Measurements from ENCODE around the gene NPC2.

The NPC2 gene

GRCh38 chr14:74519316-74520074 is 26.4 kb upstream of the NPC2 start:
- in situ Hi-C loops (cut with MboI; ENCODE audit: low sequenced_read_pairs), result no loop called here

GRCh38 chr14:74518221-74518620 is 25.1 kb upstream of the NPC2 start:
- in situ Hi-C loops (cut with MboI; ENCODE audit: low sequenced_read_pairs), result no loop called here

DNA sequence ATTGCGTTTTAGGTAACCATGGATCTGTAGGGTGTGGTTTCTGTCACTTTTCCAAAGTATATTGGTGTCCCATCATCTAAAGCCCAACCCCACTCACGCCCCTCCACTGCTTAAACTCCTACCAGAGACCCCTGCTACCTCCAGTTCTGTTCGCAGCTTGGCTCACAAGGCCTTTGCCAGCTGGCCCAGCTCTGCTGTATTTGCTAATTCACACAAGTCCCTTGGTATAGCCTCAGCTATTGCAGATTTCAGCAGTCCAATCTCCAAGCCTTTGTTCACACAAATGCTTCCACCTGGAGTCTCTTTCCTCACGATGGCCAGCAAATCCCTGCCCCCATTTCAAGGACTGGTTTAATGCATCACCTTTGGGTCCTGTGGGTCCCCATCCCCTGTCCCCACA is 24.6 kb upstream of the NPC2 start:
- in situ Hi-C loops (cut with MboI; ENCODE audit: low sequenced_read_pairs), result no loop called here

- in situ Hi-C loops (cut with MboI; ENCODE audit: low sequenced_read_pairs), result no loop called here
Measured at GRCh38 chr14:74516451-74517160, 23.5 kb upstream of the NPC2 start.

DNA sequence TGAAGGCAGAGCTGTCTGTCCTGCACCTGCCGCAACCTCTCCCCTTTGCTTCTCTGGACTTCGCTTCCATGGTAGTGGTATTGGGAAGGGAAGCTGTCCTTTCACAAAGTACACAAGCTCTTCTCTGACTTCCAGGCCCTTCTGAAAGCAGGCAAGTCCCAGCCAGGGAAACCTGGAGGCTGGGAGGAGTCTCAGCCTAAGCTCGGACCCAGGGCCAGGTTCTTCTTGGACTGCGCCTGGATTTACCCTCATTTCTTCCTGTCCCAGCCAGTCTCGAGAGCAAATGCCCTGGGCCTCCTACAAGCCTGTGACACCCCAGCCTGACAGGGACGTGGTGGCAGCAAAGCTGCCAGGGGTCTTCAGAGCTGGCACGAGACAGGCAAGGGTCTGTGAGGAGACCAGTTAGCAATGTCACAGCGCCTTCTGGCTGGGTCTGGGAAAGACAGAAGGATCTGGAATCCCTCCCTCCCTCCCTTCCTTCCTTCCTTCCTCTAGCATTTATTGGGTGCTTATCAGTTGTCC is 22.8 kb upstream of the NPC2 start:
- in situ Hi-C loops (cut with MboI; ENCODE audit: low sequenced_read_pairs), result no loop called here

- in situ Hi-C loops (cut with MboI; ENCODE audit: low sequenced_read_pairs), result no loop called here
Measured at GRCh38 chr14:74514471-74514941, 21.4 kb upstream of the NPC2 start.

DNA sequence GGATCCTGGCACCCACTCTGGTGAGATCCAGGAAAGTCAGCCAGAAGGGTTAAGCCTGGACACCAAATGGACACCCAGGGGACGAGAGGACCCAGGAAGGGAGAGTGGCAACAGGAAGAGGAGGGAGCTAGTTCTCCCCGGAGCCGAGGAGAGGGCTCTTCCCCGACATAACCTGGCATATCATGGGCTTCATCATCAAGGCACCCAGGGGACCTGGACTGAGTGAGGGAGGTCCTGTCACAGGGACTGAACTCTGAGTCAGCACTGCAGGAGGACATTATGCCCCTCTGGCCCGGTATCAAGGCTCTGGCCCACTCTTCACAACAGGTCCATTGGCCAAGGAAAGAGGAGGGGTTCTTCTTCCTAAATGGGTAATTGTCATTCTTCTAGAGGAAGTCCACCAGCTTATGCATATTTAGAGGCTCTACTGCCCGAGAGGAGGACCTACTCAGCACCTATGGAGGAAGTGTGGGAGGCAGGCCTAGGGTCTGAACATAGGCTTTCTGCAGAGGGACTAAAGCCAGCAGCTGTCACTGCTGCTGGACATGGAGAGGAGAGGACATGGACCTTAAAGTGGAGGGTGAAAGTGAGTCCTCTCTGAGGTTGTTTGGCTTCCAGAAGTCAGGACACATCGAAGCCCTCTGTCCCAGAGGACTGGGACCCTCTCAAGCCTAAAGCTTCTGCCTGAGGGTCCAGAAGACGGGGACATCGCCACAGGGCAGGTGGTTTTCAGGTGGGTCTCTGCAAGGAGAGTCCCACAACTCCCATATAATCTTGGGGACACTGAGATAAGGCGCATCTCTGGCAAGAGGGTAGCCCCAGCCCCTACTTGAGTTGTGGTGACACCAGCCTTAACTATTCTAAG is 19.1 kb upstream of the NPC2 start:
- in situ Hi-C loops (cut with MboI; ENCODE audit: low sequenced_read_pairs), result no loop called here

DNA sequence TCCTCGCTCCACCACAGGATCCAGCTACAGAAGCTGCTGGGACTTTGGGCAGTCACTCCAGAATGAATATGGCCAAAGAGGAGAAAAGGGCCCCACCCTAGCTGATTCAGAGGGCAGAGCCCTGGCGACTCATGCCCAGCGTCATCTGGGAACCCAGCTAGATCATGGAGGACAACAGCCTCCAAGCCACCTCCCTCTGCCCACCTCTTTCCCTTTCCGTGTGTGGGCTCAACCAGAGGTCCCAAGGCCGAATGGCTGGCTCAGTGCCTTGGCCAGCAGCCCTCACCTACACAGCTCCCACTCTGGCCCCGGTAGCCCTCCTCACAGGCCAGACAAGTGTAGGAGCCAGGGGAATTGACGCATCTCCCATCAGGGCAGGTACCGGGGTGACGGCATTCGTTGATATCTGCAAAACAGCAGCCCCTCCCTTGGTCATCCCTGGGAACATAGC is 17.9 kb upstream of the NPC2 start:
- in situ Hi-C loops (cut with MboI; ENCODE audit: low sequenced_read_pairs), result no loop called here

GRCh38 chr14:74510223-74510931 is 17.3 kb upstream of the NPC2 start:
- in situ Hi-C loops (cut with MboI; ENCODE audit: low sequenced_read_pairs), result no loop called here

- in situ Hi-C loops (cut with MboI; ENCODE audit: low sequenced_read_pairs), result no loop called here
Measured at GRCh38 chr14:74509587-74510222, 16.6 kb upstream of the NPC2 start.

GRCh38 chr14:74508844-74509428 is 15.8 kb upstream of the NPC2 start:
- in situ Hi-C loops (cut with MboI; ENCODE audit: low sequenced_read_pairs), result no loop called here

GRCh38 chr14:74508292-74508731 is 15.2 kb upstream of the NPC2 start:
- in situ Hi-C loops (cut with MboI; ENCODE audit: low sequenced_read_pairs), result no loop called here

GRCh38 chr14:74507840-74508239 is 14.7 kb upstream of the NPC2 start:
- in situ Hi-C loops (cut with MboI; ENCODE audit: low sequenced_read_pairs), result no loop called here

DNA sequence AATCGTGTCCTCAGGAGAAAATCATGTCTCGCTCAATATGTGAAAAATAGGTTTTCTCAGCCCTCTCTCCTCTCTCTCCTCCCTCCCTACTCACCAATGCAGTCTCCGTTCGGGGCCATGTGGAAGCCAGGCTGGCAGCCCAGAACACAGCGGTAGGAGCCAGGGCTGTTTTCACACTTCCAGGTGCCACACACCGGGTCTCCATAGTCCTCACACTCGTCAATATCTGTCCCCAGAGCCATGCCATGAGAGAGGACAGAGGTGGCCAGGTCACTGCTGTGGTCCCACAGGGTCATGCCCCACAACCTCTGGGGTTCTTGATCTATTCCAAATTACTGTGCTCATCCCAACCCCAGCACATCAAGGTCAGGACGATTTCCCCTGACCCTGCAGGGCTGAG is 14.0 kb upstream of the NPC2 start:
- in situ Hi-C loops (cut with MboI; ENCODE audit: low sequenced_read_pairs), result no loop called here

DNA sequence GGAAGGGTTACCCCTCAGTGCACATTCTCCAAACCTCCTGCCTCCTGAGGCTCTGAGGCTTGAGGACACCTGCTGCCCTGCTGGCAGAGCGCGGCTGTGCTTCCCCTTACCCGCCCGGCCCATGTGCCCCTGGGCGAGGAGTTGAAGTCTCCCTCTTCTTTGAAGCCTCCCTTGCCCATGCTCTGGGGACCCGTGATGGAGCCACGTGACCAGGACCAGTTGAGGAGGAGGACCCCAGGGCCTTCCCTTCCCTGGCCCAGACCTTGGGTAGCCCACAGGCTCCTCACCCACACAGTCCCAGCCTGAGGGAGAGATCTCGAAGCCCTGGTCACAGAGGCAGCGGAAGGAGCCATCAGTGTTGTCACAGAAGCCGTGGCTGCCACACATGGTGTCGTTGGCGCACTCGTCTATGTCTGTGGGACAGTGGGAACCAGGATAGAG is 13.3 kb upstream of the NPC2 start:
- in situ Hi-C loops (cut with MboI; ENCODE audit: low sequenced_read_pairs), result no loop called here

GRCh38 chr14:74505831-74506230 is 12.7 kb upstream of the NPC2 start:
- in situ Hi-C loops (cut with MboI; ENCODE audit: low sequenced_read_pairs), result no loop called here

DNA sequence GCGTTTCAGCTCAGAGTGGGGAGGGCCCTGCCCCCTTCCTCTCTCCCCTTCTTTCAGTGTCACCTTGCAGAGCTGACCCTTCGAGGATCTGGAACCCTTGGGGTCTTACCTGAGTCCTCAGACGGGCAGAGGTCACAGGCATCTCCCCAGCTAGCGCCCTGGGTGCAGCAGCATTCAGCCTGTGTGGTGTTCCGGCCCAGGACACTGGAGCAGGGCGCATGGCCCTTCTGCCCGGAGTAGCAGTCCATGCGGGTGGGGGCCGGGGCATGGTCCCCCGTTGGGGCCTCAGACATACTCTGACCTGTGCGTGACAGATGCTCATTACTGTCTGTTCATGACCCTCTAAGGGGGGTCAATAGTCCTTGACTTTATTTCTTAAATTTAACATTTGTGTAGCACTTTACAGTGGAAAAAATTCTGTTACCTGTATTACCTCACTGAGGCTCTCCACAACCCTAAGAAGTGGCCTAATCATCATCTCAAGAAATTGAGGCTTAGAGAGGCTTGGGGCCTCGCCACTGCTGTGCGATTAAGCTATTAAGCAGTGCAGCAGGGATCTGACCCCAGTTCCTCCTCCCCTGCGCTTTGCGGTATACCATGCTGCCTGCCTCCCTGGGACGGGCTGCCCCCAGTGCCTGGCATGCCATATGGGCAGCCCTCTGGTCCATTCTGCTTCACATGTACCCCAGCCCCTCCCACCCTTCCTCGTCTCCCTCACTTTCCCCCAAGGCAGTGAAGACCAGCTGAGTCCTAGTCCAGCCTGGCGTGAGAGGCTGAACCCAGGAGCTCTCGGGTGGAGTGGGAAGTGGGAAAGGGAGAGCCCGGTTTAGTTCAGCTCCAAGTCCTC is 12.0 kb upstream of the NPC2 start:
- in situ Hi-C loops (cut with MboI; ENCODE audit: low sequenced_read_pairs), result no loop called here

DNA sequence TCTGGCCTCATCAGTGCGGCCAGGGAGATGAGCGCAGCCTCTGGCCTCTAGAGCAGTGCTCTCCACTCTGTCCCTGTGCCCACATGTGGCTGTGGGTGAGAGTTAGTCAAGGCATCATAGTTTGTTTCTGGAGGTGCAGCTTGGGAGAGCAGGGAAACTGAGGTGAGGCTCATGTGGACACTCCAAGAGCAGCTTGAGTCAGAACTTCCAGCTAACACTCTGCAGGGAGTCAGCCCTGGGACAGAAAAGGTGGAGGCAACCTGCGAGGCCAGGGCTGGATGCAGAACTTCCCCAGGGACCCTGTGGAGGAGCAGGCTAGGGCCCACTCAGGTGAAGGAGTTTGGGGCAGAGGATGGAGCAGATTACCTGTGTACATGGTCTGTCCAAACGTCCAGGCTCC is 11.3 kb upstream of the NPC2 start:
- in situ Hi-C loops (cut with MboI; ENCODE audit: low sequenced_read_pairs), result no loop called here

GRCh38 chr14:74503938-74504335 is 10.8 kb upstream of the NPC2 start:
- in situ Hi-C loops (cut with MboI; ENCODE audit: low sequenced_read_pairs), result no loop called here

Measured in HL-60/S4 treated with phorbol 12-myristate 13-acetate at 8.2 ng/mL for 4 days and 3 days (cell line).